Measurements from ENCODE around the gene SP100.
"Not testable (repeated sequence)": the region's sequence is repeated elsewhere in the genome, so short reads cannot be mapped to it uniquely, and the experiment has no call there.

The SP100 gene

GRCh38 chr2:230416061-230416721 lies at the start of gene SP100:
Gene SP100, plus strand, starts transcription at chr2:230416201. Its CDS starts 96 bp downstream, at chr2:230416297.
- H3K27ac ChIP-seq, result peak within 1 kb of the TSS; percentile 83
- DNase-seq (ENCODE audit: low read depth, low spot score), result peak; percentile 36

GRCh38 chr2:230382108-230382507 lies 33.9 kb upstream of the SP100 start:
- no peak for DNase-seq (ENCODE audit: low read depth, low spot score)
- no peak overlapping the region for H3K27ac ChIP-seq

GRCh38 chr2:230383453-230383852 lies 32.5 kb upstream of the SP100 start:
- no peak overlapping the region for H3K27ac ChIP-seq
- no peak for DNase-seq (ENCODE audit: low read depth, low spot score)

- H3K27ac ChIP-seq, result no peak overlapping the region
- DNase-seq (ENCODE audit: low read depth, low spot score), result no peak
Observed at GRCh38 chr2:230384986-230385385, 31.0 kb upstream of the SP100 start.

- no peak for DNase-seq (ENCODE audit: low read depth, low spot score)
- no peak overlapping the region for H3K27ac ChIP-seq
Observed at GRCh38 chr2:230394301-230394700, 21.7 kb upstream of the SP100 start.

- not testable (repeated sequence) for DNase-seq (ENCODE audit: low read depth, low spot score); H3K27ac ChIP-seq
Observed at GRCh38 chr2:230398698-230399097, 17.3 kb upstream of the SP100 start.

- DNase-seq (ENCODE audit: low read depth, low spot score), result no peak
- H3K27ac ChIP-seq, result no peak overlapping the region
Observed at GRCh38 chr2:230400041-230400440, 16.0 kb upstream of the SP100 start.

GRCh38 chr2:230400454-230400853 lies 15.5 kb upstream of the SP100 start:
- DNase-seq (ENCODE audit: low read depth, low spot score), result no peak
- H3K27ac ChIP-seq, result no peak overlapping the region

GRCh38 chr2:230401026-230401425 lies 15.0 kb upstream of the SP100 start:
- DNase-seq (ENCODE audit: low read depth, low spot score); H3K27ac ChIP-seq: not testable (repeated sequence)

- no peak for DNase-seq (ENCODE audit: low read depth, low spot score)
- no peak overlapping the region for H3K27ac ChIP-seq
Observed at GRCh38 chr2:230403746-230404145, 12.3 kb upstream of the SP100 start.

GRCh38 chr2:230405824-230406223 lies 10.2 kb upstream of the SP100 start:
- DNase-seq (ENCODE audit: low read depth, low spot score), result no peak
- H3K27ac ChIP-seq, result no peak overlapping the region

GRCh38 chr2:230408244-230408842 lies 7.7 kb upstream of the SP100 start:
- no peak for DNase-seq (ENCODE audit: low read depth, low spot score)
- H3K27ac ChIP-seq, result no peak overlapping the region

- not testable (repeated sequence) for H3K27ac ChIP-seq; DNase-seq (ENCODE audit: low read depth, low spot score)
Observed at GRCh38 chr2:230409316-230409715, 6.7 kb upstream of the SP100 start.

GRCh38 chr2:230410263-230410662 lies 5.7 kb upstream of the SP100 start:
- no peak for DNase-seq (ENCODE audit: low read depth, low spot score)
- H3K27ac ChIP-seq, result no peak overlapping the region

- DNase-seq (ENCODE audit: low read depth, low spot score), result no peak
- peak overlapping the region; percentile 20 for H3K27ac ChIP-seq
Observed at GRCh38 chr2:230410861-230411569, 5.0 kb upstream of the SP100 start.

GRCh38 chr2:230411570-230412370 lies 4.2 kb upstream of the SP100 start:
- peak overlapping the region; percentile 20 for H3K27ac ChIP-seq
- no peak for DNase-seq (ENCODE audit: low read depth, low spot score)

- H3K27ac ChIP-seq, result no peak overlapping the region
- DNase-seq (ENCODE audit: low read depth, low spot score), result no peak
Observed at GRCh38 chr2:230412371-230412711, 3.7 kb upstream of the SP100 start.

- DNase-seq (ENCODE audit: low read depth, low spot score), result no peak
- H3K27ac ChIP-seq, result no peak overlapping the region
Observed at GRCh38 chr2:230412846-230413245, 3.2 kb upstream of the SP100 start.

GRCh38 chr2:230413479-230413878 lies 2.5 kb upstream of the SP100 start:
- DNase-seq (ENCODE audit: low read depth, low spot score), result no peak
- no peak overlapping the region for H3K27ac ChIP-seq

GRCh38 chr2:230414302-230414701 lies 1.7 kb upstream of the SP100 start:
- DNase-seq (ENCODE audit: low read depth, low spot score), result no peak
- no peak overlapping the region for H3K27ac ChIP-seq

- no peak overlapping the region for H3K27ac ChIP-seq
- DNase-seq (ENCODE audit: low read depth, low spot score), result no peak
Observed at GRCh38 chr2:230417436-230417835, 1.4 kb downstream of the SP100 start.
